Glutamatergic neuron (in vitro differentiated cells): ENCODE results near the gene IFNL4. TPM values are rescaled to one million over a fixed set of nuclear protein-coding genes. Genes with fewer than 3 reads are reported as not detected.
"Not testable (repeated sequence)": the region's sequence is repeated elsewhere in the genome, so short reads cannot be mapped to it uniquely, and the experiment has no call there.

Experiments
- DNase-seq: peaks from one replicate; pipeline ENCODE4 v3.0.0; 2022
- H3K27ac Mint-ChIP-seq: one replicate; pipeline ENCODE4 v1.8.0; 2020; ENCODE audit warnings: mild to moderate bottlenecking, mixed read lengths, inconsistent platforms; ENCODE audit not compliant: unreplicated experiment
- H3K27me3 Mint-ChIP-seq: one replicate; pipeline ENCODE4 v1.8.0; 2020; ENCODE audit warnings: mild to moderate bottlenecking, moderate library complexity, mixed read lengths, inconsistent platforms; ENCODE audit not compliant: unreplicated experiment
- H3K36me3 Mint-ChIP-seq: one replicate; pipeline ENCODE4 v1.8.0; 2020; ENCODE audit warnings: mild to moderate bottlenecking, mixed read lengths, inconsistent platforms; ENCODE audit not compliant: unreplicated experiment
- H3K4me1 Mint-ChIP-seq: one replicate; pipeline ENCODE4 v1.8.0; 2020; ENCODE audit warnings: mild to moderate bottlenecking, low read depth, mixed read lengths, inconsistent platforms; ENCODE audit not compliant: unreplicated experiment
- H3K4me3 Mint-ChIP-seq: one replicate; pipeline ENCODE4 v1.8.0; 2020; ENCODE audit warnings: mild to moderate bottlenecking, mixed read lengths, inconsistent platforms; ENCODE audit not compliant: unreplicated experiment
- H3K9me3 Mint-ChIP-seq: one replicate; pipeline ENCODE4 v1.8.0; 2020; ENCODE audit warnings: mild to moderate bottlenecking, moderate library complexity, mixed read lengths, inconsistent platforms; ENCODE audit not compliant: unreplicated experiment
- CTCF ChIP-seq: fragments of 200-600 bp; sonication (generic); IDR thresholded peaks from one replicate; pipeline ENCODE4 v1.5.0; 2021; ENCODE audit not compliant: partially characterized antibody, unreplicated experiment
- total RNA-seq: library from RNA; stranded (reverse); fragmentation: NEBNext Ultra II Directional; extraction: Animal tissue kit (Norgen Biotek cat#: 25700); gene quantifications from one replicate; pipeline ENCODE4 v1.2.1, GENCODE V29; 2021; ENCODE audit not compliant: unreplicated experiment

Gene IFNL4
- total RNA-seq, 1 donor from 2014 or later = not detected

DNA sequence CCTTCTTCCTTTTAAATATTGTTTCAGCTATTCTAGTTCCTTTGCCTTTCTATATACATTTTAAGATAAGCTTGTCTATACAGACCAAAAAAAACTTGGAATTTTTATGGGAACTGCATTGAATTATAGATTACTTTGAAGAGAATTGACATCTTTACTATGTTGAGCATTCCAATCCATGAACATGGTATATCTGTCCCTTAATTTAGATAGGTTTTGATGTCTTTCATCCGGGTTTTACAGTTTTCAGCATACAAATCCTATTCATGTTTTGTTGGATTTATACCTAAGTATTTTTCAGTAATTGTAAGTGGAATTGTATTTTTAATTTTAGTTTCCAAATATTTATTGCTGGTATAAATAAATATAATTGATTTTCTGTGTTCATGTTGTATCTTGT lies 35.4 kb upstream of the IFNL4 start:
- Mint-ChIP-seq H3K4me3 (no peak overlapping the region), H3K9me3 (peaks cover 2% of the 10 kb centered on the region), H3K36me3 (no peaks in the 10 kb centered on the region), H3K27ac (no peak overlapping the region), H3K27me3 (no peaks in the 10 kb centered on the region), H3K4me1 (no peaks in the 10 kb centered on the region)
- TF ChIP-seq CTCF = no peak
- DNase-seq = no peak

- DNase-seq = no peak
- Mint-ChIP-seq H3K9me3 (peaks cover 2% of the 10 kb centered on the region), H3K27ac (no peak overlapping the region), H3K4me1 (no peaks in the 10 kb centered on the region), H3K36me3 (no peaks in the 10 kb centered on the region), H3K27me3 (no peaks in the 10 kb centered on the region), H3K4me3 (no peak overlapping the region)
- no peak for TF ChIP-seq CTCF
Observed at GRCh38 chr19:39282021-39282420, 33.4 kb upstream of the IFNL4 start.

DNA sequence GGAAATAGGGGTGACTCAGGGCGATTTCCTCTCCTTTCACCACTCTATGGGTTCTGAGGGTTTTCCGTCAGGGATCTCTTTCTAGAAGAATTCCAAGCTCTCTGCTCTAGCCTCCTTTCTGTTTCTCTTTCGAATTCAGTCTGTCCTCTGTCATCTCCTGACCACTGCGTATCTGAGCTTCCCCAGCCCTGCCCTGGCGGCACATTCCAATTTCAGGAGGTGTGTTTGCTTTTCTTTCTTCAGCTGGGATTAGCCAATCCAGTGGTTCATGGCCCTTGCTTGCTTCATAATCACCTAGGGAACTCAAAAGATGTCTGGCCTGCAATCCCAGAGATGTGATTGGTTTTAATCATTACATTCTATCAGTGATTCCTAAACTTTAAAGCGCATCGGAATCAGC lies 28.9 kb upstream of the IFNL4 start:
- H3K4me1 Mint-ChIP-seq = no peaks in the 10 kb centered on the region
- no peak for TF ChIP-seq CTCF
- DNase-seq = no peak
- H3K36me3 Mint-ChIP-seq = no peaks in the 10 kb centered on the region
- peaks cover 6% of the 10 kb centered on the region for H3K27me3 Mint-ChIP-seq
- no peak overlapping the region for H3K4me3 Mint-ChIP-seq
- no peaks in the 10 kb centered on the region for H3K9me3 Mint-ChIP-seq
- no peak overlapping the region for H3K27ac Mint-ChIP-seq

GRCh38 chr19:39276740-39277139 lies 28.1 kb upstream of the IFNL4 start:
- H3K27ac Mint-ChIP-seq = no peak overlapping the region
- DNase-seq = no peak
- H3K4me1 Mint-ChIP-seq = no peaks in the 10 kb centered on the region
- H3K4me3 Mint-ChIP-seq = no peak overlapping the region
- TF ChIP-seq CTCF = no peak
- H3K27me3 Mint-ChIP-seq = peaks cover 6% of the 10 kb centered on the region
- H3K9me3 Mint-ChIP-seq = no peaks in the 10 kb centered on the region
- H3K36me3 Mint-ChIP-seq = no peaks in the 10 kb centered on the region

- H3K4me3 Mint-ChIP-seq = no peak overlapping the region
- H3K9me3 Mint-ChIP-seq = no peaks in the 10 kb centered on the region
- no peak for DNase-seq
- peaks cover 6% of the 10 kb centered on the region for H3K27me3 Mint-ChIP-seq
- no peaks in the 10 kb centered on the region for H3K4me1 Mint-ChIP-seq
- H3K27ac Mint-ChIP-seq = no peak overlapping the region
- no peaks in the 10 kb centered on the region for H3K36me3 Mint-ChIP-seq
- no peak for TF ChIP-seq CTCF
Observed at GRCh38 chr19:39275578-39275977, 26.9 kb upstream of the IFNL4 start.

DNA sequence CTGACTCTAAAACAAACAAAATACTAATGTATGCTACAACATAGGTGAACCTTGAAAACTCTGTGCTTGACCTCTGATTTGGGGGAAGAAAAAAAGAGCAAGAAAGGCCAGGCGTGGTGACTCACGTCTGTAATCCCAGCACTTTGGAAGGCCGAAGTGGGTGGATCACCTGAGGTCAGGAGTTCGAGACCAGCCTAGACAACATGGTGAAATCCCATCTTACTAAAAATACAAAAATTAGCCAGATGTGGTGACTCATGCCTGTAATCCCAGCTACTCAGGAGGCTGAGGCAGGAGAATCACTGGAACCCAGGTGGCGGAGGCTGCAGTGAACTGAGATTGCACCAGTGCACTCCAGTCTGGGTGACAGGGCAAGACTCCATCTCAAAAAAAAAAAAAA lies 25.2 kb upstream of the IFNL4 start:
- H3K27ac Mint-ChIP-seq, H3K36me3 Mint-ChIP-seq, H3K9me3 Mint-ChIP-seq, DNase-seq, H3K27me3 Mint-ChIP-seq, H3K4me1 Mint-ChIP-seq, H3K4me3 Mint-ChIP-seq: not testable (repeated sequence)
